ENCODE data around the gene ZNF311. TPM values are rescaled to one million over a fixed set of nuclear protein-coding genes. Genes with fewer than 3 reads are reported as not detected.

ZNF311 gene
- total and polyA plus RNA-seq, 9 of the 15 experiments (the other 6 are each of a cell fraction or from before 2014, with no cell fraction given): 5.1 to 10.0 (median 7.5) TPM

- TF ChIP-seq, protein P1, sequence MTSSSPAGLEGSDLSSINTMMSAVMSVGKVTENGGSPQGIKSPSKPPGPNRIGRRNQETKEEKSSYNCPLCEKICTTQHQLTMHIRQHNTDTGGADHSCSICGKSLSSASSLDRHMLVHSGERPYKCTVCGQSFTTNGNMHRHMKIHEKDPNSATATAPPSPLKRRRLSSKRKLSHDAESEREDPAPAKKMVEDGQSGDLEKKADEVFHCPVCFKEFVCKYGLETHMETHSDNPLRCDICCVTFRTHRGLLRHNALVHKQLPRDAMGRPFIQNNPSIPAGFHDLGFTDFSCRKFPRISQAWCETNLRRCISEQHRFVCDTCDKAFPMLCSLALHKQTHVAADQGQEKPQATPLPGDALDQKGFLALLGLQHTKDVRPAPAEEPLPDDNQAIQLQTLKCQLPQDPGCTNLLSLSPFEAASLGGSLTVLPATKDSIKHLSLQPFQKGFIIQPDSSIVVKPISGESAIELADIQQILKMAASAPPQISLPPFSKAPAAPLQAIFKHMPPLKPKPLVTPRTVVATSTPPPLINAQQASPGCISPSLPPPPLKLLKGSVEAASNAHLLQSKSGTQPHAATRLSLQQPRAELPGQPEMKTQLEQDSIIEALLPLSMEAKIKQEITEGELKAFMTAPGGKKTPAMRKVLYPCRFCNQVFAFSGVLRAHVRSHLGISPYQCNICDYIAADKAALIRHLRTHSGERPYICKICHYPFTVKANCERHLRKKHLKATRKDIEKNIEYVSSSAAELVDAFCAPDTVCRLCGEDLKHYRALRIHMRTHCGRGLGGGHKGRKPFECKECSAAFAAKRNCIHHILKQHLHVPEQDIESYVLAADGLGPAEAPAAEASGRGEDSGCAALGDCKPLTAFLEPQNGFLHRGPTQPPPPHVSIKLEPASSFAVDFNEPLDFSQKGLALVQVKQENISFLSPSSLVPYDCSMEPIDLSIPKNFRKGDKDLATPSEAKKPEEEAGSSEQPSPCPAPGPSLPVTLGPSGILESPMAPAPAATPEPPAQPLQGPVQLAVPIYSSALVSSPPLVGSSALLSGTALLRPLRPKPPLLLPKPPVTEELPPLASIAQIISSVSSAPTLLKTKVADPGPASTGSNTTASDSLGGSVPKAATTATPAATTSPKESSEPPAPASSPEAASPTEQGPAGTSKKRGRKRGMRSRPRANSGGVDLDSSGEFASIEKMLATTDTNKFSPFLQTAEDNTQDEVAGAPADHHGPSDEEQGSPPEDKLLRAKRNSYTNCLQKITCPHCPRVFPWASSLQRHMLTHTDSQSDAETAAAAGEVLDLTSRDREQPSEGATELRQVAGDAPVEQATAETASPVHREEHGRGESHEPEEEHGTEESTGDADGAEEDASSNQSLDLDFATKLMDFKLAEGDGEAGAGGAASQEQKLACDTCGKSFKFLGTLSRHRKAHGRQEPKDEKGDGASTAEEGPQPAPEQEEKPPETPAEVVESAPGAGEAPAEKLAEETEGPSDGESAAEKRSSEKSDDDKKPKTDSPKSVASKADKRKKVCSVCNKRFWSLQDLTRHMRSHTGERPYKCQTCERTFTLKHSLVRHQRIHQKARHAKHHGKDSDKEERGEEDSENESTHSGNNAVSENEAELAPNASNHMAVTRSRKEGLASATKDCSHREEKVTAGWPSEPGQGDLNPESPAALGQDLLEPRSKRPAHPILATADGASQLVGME (CRISPR knock-in tag; IDR thresholded peaks at IDR 0.05): peak; percentile 21; the same call in 1 of the 2 replicates
- TF ChIP-seq, protein P2, sequence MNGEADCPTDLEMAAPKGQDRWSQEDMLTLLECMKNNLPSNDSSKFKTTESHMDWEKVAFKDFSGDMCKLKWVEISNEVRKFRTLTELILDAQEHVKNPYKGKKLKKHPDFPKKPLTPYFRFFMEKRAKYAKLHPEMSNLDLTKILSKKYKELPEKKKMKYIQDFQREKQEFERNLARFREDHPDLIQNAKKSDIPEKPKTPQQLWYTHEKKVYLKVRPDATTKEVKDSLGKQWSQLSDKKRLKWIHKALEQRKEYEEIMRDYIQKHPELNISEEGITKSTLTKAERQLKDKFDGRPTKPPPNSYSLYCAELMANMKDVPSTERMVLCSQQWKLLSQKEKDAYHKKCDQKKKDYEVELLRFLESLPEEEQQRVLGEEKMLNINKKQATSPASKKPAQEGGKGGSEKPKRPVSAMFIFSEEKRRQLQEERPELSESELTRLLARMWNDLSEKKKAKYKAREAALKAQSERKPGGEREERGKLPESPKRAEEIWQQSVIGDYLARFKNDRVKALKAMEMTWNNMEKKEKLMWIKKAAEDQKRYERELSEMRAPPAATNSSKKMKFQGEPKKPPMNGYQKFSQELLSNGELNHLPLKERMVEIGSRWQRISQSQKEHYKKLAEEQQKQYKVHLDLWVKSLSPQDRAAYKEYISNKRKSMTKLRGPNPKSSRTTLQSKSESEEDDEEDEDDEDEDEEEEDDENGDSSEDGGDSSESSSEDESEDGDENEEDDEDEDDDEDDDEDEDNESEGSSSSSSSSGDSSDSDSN (IDR thresholded peaks at IDR 0.05; ENCODE audit: borderline replicate concordance in 1 of 2, low read depth in 2 of 2, low read length in 2 of 2): 0 out of 4 replicates have a peak, but pooled peaks of 1 of the 2 experiments have one; percentile 54
- TF ChIP-seq ZNF592 (IDR thresholded peaks at IDR 0.05) (0 out of 2 replicates have a peak, but pooled peaks have one; percentile 50), SMARCE1 (IDR thresholded peaks at IDR 0.05) (0 out of 2 replicates have a peak, but pooled peaks have one; percentile 54), SOX6 (IDR thresholded peaks at IDR 0.05) (peak; percentile 57; the same call in 1 of the 2 replicates), L3MBTL2 (IDR thresholded peaks at IDR 0.05) (peak; percentile 57), RBM39 (optimal IDR thresholded peaks at IDR 0.05; ENCODE audit: low read depth, low read length) (no peak), CTBP1 (IDR thresholded peaks at IDR 0.05; ENCODE audit: borderline replicate concordance) (peak; percentile 82)
- TF ChIP-seq, protein P3, sequence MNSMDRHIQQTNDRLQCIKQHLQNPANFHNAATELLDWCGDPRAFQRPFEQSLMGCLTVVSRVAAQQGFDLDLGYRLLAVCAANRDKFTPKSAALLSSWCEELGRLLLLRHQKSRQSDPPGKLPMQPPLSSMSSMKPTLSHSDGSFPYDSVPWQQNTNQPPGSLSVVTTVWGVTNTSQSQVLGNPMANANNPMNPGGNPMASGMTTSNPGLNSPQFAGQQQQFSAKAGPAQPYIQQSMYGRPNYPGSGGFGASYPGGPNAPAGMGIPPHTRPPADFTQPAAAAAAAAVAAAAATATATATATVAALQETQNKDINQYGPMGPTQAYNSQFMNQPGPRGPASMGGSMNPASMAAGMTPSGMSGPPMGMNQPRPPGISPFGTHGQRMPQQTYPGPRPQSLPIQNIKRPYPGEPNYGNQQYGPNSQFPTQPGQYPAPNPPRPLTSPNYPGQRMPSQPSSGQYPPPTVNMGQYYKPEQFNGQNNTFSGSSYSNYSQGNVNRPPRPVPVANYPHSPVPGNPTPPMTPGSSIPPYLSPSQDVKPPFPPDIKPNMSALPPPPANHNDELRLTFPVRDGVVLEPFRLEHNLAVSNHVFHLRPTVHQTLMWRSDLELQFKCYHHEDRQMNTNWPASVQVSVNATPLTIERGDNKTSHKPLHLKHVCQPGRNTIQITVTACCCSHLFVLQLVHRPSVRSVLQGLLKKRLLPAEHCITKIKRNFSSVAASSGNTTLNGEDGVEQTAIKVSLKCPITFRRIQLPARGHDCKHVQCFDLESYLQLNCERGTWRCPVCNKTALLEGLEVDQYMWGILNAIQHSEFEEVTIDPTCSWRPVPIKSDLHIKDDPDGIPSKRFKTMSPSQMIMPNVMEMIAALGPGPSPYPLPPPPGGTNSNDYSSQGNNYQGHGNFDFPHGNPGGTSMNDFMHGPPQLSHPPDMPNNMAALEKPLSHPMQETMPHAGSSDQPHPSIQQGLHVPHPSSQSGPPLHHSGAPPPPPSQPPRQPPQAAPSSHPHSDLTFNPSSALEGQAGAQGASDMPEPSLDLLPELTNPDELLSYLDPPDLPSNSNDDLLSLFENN (IDR thresholded peaks at IDR 0.05; ENCODE audit: low read depth in 2 of 2, low read length in 2 of 2): 0 out of 4 replicates have a peak, but pooled peaks of 1 of the 2 experiments have one; percentile 15
Measured at GRCh38 chr6:29016559-29017427, 11.7 kb upstream of the ZNF311 start (continued).
